Endodermal cell (in vitro differentiated cells): ENCODE measurements around the gene NFIA. TPM values are rescaled to one million over a fixed set of nuclear protein-coding genes. Genes with fewer than 3 reads are reported as not detected.

Experiments used
- DNase-seq: peaks from one replicate; pipeline ENCODE4 v3.0.0-alpha.2; 2017
- H3K27ac ChIP-seq: 2 replicates; pipeline ENCODE4 v1.5.1; 2013; ENCODE audit warnings: mild to moderate bottlenecking, low read depth, low read length, moderate library complexity
- H3K27me3 ChIP-seq: 2 replicates; pipeline ENCODE4 v1.6.1; 2013; ENCODE audit warnings: mild to moderate bottlenecking, low read length, moderate library complexity; ENCODE audit not compliant: insufficient read depth, control insufficient read depth, poor library complexity, severe bottlenecking
- H3K36me3 ChIP-seq: 2 replicates; pipeline ENCODE4 v1.7.0; 2013; ENCODE audit warnings: mild to moderate bottlenecking, low read length, moderate library complexity; ENCODE audit not compliant: control insufficient read depth, insufficient read depth
- H3K4me1 ChIP-seq: one replicate; pipeline ENCODE4 v1.7.0; 2013; ENCODE audit warnings: low read length; ENCODE audit not compliant: control insufficient read depth, insufficient read depth
- H3K4me3 ChIP-seq: 2 replicates; pipeline ENCODE4 v1.5.1; 2013; ENCODE audit warnings: mild to moderate bottlenecking, low read length, moderate library complexity
- H3K9ac ChIP-seq: 2 replicates; pipeline ENCODE4 v1.6.1; 2013; ENCODE audit warnings: mild to moderate bottlenecking, low read length, moderate library complexity; ENCODE audit not compliant: poor library complexity, severe bottlenecking; ENCODE audit errors: extremely low read depth
- H3K9me3 ChIP-seq: 2 replicates; pipeline ENCODE4 v1.6.1; 2013; ENCODE audit warnings: mild to moderate bottlenecking, low read length, moderate library complexity; ENCODE audit not compliant: control insufficient read depth
- H3K27ac Mint-ChIP-seq: 2 replicates; pipeline ENCODE4 v1.8.0; 2020; ENCODE audit warnings: mixed read lengths
- H3K27me3 Mint-ChIP-seq: 2 replicates; pipeline ENCODE4 v1.8.0; 2021; ENCODE audit warnings: mild to moderate bottlenecking, mixed read lengths; ENCODE audit not compliant: insufficient read depth
- H3K36me3 Mint-ChIP-seq: 2 replicates; pipeline ENCODE4 v1.8.0; 2020; ENCODE audit warnings: low read depth, mixed read lengths
- H3K4me1 Mint-ChIP-seq: 2 replicates; pipeline ENCODE4 v1.8.0; 2020; ENCODE audit warnings: mixed read lengths
- H3K4me3 Mint-ChIP-seq: 2 replicates; pipeline ENCODE4 v1.8.0; 2020; ENCODE audit warnings: mild to moderate bottlenecking, moderate library complexity, mixed read lengths
- H3K9me3 Mint-ChIP-seq: 2 replicates; pipeline ENCODE4 v1.8.0; 2020; ENCODE audit warnings: mild to moderate bottlenecking, mixed read lengths
- CTCF ChIP-seq: fragments of 200-600 bp; sonication (generic); conservative IDR thresholded peaks from 2 replicates; pipeline ENCODE4 v1.5.0; 2021; ENCODE audit warnings: antibody characterized with exemption, mild to moderate bottlenecking
- WGBS, 2 experiments: methylation state at CpG; one replicate each; pipeline versions ENCODE4 v1.1.5 to v1.1.7; 2013; ENCODE audit warnings: missing lambda C conversion rate in 2 of 2, mixed read lengths in 1 of 2; ENCODE audit not compliant: insufficient coverage in 1 of 2, insufficient read length in 1 of 2; 5-methylcytosine and 5-hydroxymethylcytosine counted together
- total RNA-seq, 2 donors: library from RNA; stranded (reverse); fragmentation: NEBNext Ultra II Directional in 1 of 2; extraction: Animal tissue kit (Norgen Biotek cat#: 25700) in 1 of 2; gene quantifications; 2 replicates in 1 of 2; 3 replicates in 1 of 2; pipeline ENCODE4 v1.2.1, GENCODE V29; 2021

NFIA gene
- total RNA-seq, 2 donors from 2014 or later = 2.3 to 3.8 TPM

- 94 to 100% methylated on average over 3 of the region's 3 CpGs for WGBS, 2 experiments
- Mint-ChIP-seq H3K4me1 (peaks cover 18% of the 10 kb centered on the region), H3K36me3 (no peaks in the 10 kb centered on the region)
These were observed 315.6 kb downstream of the NFIA start for GRCh38 chr1:61397935-61398334.

DNA sequence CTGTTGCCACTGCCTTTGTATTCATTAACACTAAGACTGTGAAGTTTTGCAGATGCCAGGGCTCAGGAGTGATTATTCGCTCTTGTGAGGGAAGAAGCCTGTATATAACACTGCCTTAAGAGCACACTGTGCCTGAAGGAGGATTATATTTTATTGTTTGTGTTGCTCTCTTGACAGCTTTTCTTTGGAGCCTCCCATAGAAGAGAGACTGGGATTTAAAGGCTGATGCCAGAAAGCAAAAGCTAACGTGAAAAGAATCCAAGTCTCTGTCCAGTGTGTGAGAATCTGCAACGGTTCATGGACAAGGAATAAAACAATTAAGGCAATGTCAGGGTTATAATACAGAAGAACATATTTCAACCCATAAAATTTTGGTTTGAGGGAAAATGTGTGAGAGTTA is 316.8 kb downstream of the NFIA start:
- H3K27ac ChIP-seq = no peak overlapping the region
- Mint-ChIP-seq H3K27me3 (no peaks in the 10 kb centered on the region), H3K4me3 (no peak overlapping the region), H3K27ac (no peak overlapping the region), H3K36me3 (no peaks in the 10 kb centered on the region), H3K4me1 (peaks cover 17% of the 10 kb centered on the region), H3K9me3 (no peaks in the 10 kb centered on the region)
- TF ChIP-seq CTCF = no peak
- H3K9ac ChIP-seq = no peak overlapping the region
- peaks cover 7% of the 10 kb centered on the region for H3K4me1 ChIP-seq
- no peak for DNase-seq
- H3K27me3 ChIP-seq = no peaks in the 10 kb centered on the region
- H3K36me3 ChIP-seq = no peaks in the 10 kb centered on the region
- H3K9me3 ChIP-seq = no peaks in the 10 kb centered on the region
- 58 to 83% methylated on average over 2 to 3 of the region's 3 CpGs for WGBS, 2 experiments
- no peak overlapping the region for H3K4me3 ChIP-seq

More at GRCh38 chr1:61397935-61398334, 315.6 kb downstream of the NFIA start:
- H3K4me3 Mint-ChIP-seq = no peak overlapping the region
- Histone ChIP-seq H3K36me3 (no peaks in the 10 kb centered on the region), H3K4me3 (no peak overlapping the region), H3K9me3 (no peaks in the 10 kb centered on the region), H3K9ac (no peak overlapping the region), H3K4me1 (peaks cover 7% of the 10 kb centered on the region), H3K27ac (no peak overlapping the region), H3K27me3 (no peaks in the 10 kb centered on the region)
- H3K27me3 Mint-ChIP-seq = no peaks in the 10 kb centered on the region
- no peak overlapping the region for H3K27ac Mint-ChIP-seq
- DNase-seq = no peak
- H3K9me3 Mint-ChIP-seq = no peaks in the 10 kb centered on the region
- no peak for TF ChIP-seq CTCF

DNA sequence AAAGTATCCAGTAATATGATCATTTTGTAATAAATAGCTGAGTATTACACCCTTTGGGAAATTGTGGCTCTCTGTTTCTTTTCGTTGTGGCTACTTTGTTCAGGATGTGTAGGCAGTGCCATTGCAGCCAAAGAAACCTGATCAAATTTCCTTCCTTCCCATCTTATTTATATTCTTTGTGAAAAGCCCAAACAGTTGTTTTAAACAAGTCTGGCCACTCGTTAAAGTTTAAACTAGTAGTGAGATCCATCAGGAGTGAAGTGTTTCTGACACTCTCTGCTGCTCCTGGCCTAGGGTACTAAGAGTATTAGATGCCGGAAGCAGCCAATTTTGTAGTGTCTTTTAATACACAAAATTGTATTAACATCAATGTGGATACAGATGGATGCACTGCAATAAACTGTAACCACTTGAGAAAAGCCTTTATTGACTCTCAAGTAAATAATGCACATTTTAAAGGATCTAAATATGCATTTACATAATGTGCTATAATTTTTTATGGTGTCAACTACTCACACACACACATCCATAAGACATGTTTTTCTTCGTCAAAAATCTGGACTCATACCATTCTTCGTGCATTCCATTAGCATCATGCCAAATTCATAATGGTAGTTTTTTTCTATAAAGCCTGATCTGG is 317.9 kb downstream of the NFIA start:
- Histone ChIP-seq H3K4me1 (peaks cover 7% of the 10 kb centered on the region), H3K36me3 (no peaks in the 10 kb centered on the region), H3K4me3 (no peak overlapping the region), H3K9me3 (no peaks in the 10 kb centered on the region), H3K27ac (no peak overlapping the region), H3K9ac (no peak overlapping the region), H3K27me3 (no peaks in the 10 kb centered on the region)
- WGBS, 2 experiments = 86 to 95% methylated on average over 2 to 5 of the region's 5 CpGs
- peaks cover 17% of the 10 kb centered on the region for H3K4me1 Mint-ChIP-seq
- no peak overlapping the region for H3K4me3 Mint-ChIP-seq
- TF ChIP-seq CTCF = no peak
- H3K36me3 Mint-ChIP-seq = no peaks in the 10 kb centered on the region
- DNase-seq = no peak
- H3K27me3 Mint-ChIP-seq = no peaks in the 10 kb centered on the region
- H3K27ac Mint-ChIP-seq = no peak overlapping the region
- no peaks in the 10 kb centered on the region for H3K9me3 Mint-ChIP-seq
